Erythroblast (primary cell): ENCODE results near the gene SLTM.

Experiments used
- GATA1 ChIP-seq: IDR thresholded peaks from 2 replicates; pipeline ENCODE4 v1.6.1; 2011; ENCODE audit warnings: low read depth, mild to moderate bottlenecking, control low read depth, low read length, moderate library complexity
- POLR2A ChIP-seq: IDR thresholded peaks from 2 replicates; pipeline ENCODE4 v1.6.1; 2011; ENCODE audit warnings: mild to moderate bottlenecking, low read length

- TF ChIP-seq POLR2A (no peak), GATA1 (no peak)
These were observed 78.9 kb downstream of the SLTM start for GRCh38 chr15:58854593-58854992.
